HepG2 (cell line): ENCODE measurements around the gene CCK. TPM values are rescaled to one million over a fixed set of nuclear protein-coding genes. Genes with fewer than 3 reads are reported as not detected.
A peak's percentile ranks its signal among the peaks of the same experiment; 100 is the strongest.

Source experiments
- ATAC-seq: fragments of 200-7000 bp; cut with Tn5 transposase; 3 replicates; pipeline ENCODE4 v1.9.1; 2020; ENCODE audit warnings: mild to moderate bottlenecking, moderate library complexity
- BruUV-seq: library from RNA; stranded (reverse); fragments of 400-500 nt; replicated peaks from 2 replicates; lab custom pipeline; 2021; lab: Mats Ljungman, UMichigan
- CTCF ChIA-PET: fragments of 300-600 bp; formaldehyde crosslinking; extraction: SDS; loops from one replicate; lab custom pipeline; 2021; ENCODE audit warnings: low total read pairs, inconsistent platforms, low intra/inter-chr PET ratio; lab: Yijun Ruan, JAX
- POLR2A ChIA-PET: fragments of 350-600 bp; sonication (Branson Sonifier 250); formaldehyde crosslinking; loops from one replicate; lab custom pipeline; 2020; ENCODE audit warnings: antibody characterized with exemption, inconsistent platforms; lab: Yijun Ruan, JAX
- DNase-seq: peaks from one replicate; pipeline ENCODE4 v3.0.0-alpha.2; 2015; ENCODE audit warnings: low spot score
- FAIRE-seq: peaks from 3 replicates; lab custom pipeline; 2011; peaks lifted over from hg19 to GRCh38; lab: Jason Lieb, UNC
- H2AFZ ChIP-seq: one replicate; pipeline ENCODE4 v1.6.1; 2011; ENCODE audit warnings: low read length, inconsistent platforms
- H3K27ac ChIP-seq: fragments of 300-600 bp; 3 replicates; pipeline ENCODE4 v1.8.0; 2011; ENCODE audit warnings: mixed run types, mild to moderate bottlenecking, mixed read lengths, low read length, inconsistent platforms; ENCODE audit not compliant: insufficient read depth; ENCODE audit errors: extremely low read length
- H3K27me3 ChIP-seq, 2 experiments: fragments of 200-600 bp in 1 of 2; 2 replicates in 1 of 2; 3 replicates in 1 of 2; pipeline versions ENCODE4 v1.6.0 to v1.8.0; 2011; ENCODE audit warnings: low read length in 2 of 2, mild to moderate bottlenecking in 2 of 2, moderate library complexity in 2 of 2, inconsistent platforms in 1 of 2; ENCODE audit not compliant: insufficient read depth in 2 of 2, control insufficient read depth in 1 of 2
- H3K36me3 ChIP-seq, 2 experiments: fragments of 200-600 bp in 1 of 2; replicated peaks in 1 of 2; 2 replicates in 1 of 2; 3 replicates in 1 of 2; pipeline versions ENCODE4 v1.5.1 to v1.8.0; 2011; ENCODE audit warnings: low read length in 2 of 2, inconsistent platforms in 1 of 2; ENCODE audit not compliant: insufficient read depth in 2 of 2, control insufficient read depth in 1 of 2
- H3K4me1 ChIP-seq: 2 replicates; pipeline ENCODE4 v1.5.1; 2012; ENCODE audit warnings: low read length, inconsistent platforms; ENCODE audit not compliant: insufficient read depth
- H3K4me2 ChIP-seq: 2 replicates; pipeline ENCODE4 v1.6.0; 2011; ENCODE audit warnings: low read depth, low read length, inconsistent platforms
- H3K4me3 ChIP-seq, 3 experiments: fragments of 200-600 bp in 1 of 3; sonication (generic), shearing (Covaris generic) in 1 of 3; replicated peaks in 1 of 3; 2 replicates each; pipeline ENCODE4 v1.5.1; 2011 to 2016; ENCODE audit warnings: low read length in 3 of 3, inconsistent platforms in 2 of 3, low read depth in 2 of 3, mild to moderate bottlenecking in 2 of 3, control low read depth in 1 of 3, mixed read lengths in 1 of 3; ENCODE audit not compliant: insufficient read depth in 1 of 3
- H3K79me2 ChIP-seq: one replicate; pipeline ENCODE4 v1.6.1; 2011; ENCODE audit warnings: low read length, inconsistent platforms; ENCODE audit not compliant: insufficient read depth
- H3K9ac ChIP-seq: 2 replicates; pipeline ENCODE4 v1.6.0; 2011; ENCODE audit warnings: mild to moderate bottlenecking, low read depth, low read length, inconsistent platforms; ENCODE audit not compliant: insufficient read depth
- H3K9me3 ChIP-seq: 2 replicates; pipeline ENCODE4 v1.5.1; 2012; ENCODE audit warnings: mild to moderate bottlenecking, low read length
- H4K20me1 ChIP-seq: 2 replicates; pipeline ENCODE4 v1.6.0; 2011; ENCODE audit warnings: inconsistent platforms, mild to moderate bottlenecking, low read length, moderate library complexity; ENCODE audit not compliant: insufficient read depth
- BCL6 ChIP-seq: IDR thresholded peaks from 2 replicates; pipeline ENCODE4 v1.6.1; 2016; ENCODE audit warnings: missing genetic modification reagents, missing compliant biosample characterization
- CTCF ChIP-seq: sonication (generic); formaldehyde crosslinking; IDR thresholded peaks from 2 replicates; pipeline ENCODE4 v1.5.0; 2020; ENCODE audit warnings: mild to moderate bottlenecking, missing genetic modification reagents, moderate library complexity
- RAD21 ChIP-seq: fragments of 450-650 bp; formaldehyde crosslinking; IDR thresholded peaks from 2 replicates; pipeline ENCODE4 v1.5.0; 2020; ENCODE audit warnings: mild to moderate bottlenecking
- SMARCE1 ChIP-seq: fragments of 450-650 bp; IDR thresholded peaks from 2 replicates; pipeline ENCODE4 v1.6.1; 2017; ENCODE audit warnings: borderline replicate concordance
- SMC3 ChIP-seq: IDR thresholded peaks from 2 replicates; pipeline ENCODE4 v1.6.1; 2011; ENCODE audit warnings: low read length, improper control_type of control experiment
- STAG1 ChIP-seq: sonication (generic); formaldehyde crosslinking; IDR thresholded peaks from 2 replicates; pipeline ENCODE4 v1.4.0; 2020; ENCODE audit warnings: missing genetic modification reagents
- ZNF274 ChIP-seq: sonication (generic); formaldehyde crosslinking; IDR thresholded peaks from 2 replicates; pipeline ENCODE4 v1.5.1; 2020; ENCODE audit warnings: mild to moderate bottlenecking, missing genetic modification reagents
- ZNF800 ChIP-seq: sonication (generic); formaldehyde crosslinking; IDR thresholded peaks from 2 replicates; pipeline ENCODE4 v1.4.0; 2020; ENCODE audit warnings: missing genetic modification reagents
- ZNF841 ChIP-seq: sonication (generic); formaldehyde crosslinking; IDR thresholded peaks from 2 replicates; pipeline ENCODE4 v1.8.1; 2023; ENCODE audit warnings: missing genetic modification reagents, borderline replicate concordance
- ZSCAN21 ChIP-seq: sonication (generic); formaldehyde crosslinking; IDR thresholded peaks from 2 replicates; pipeline ENCODE4 v1.8.0; 2022; ENCODE audit warnings: mild to moderate bottlenecking, missing genetic modification reagents, moderate library complexity, borderline replicate concordance
- WGBS: methylation state at CpG from one replicate; pipeline ENCODE4 v1.1.6; 2017; ENCODE audit warnings: low lambda C conversion rate; 5-methylcytosine and 5-hydroxymethylcytosine counted together
- in situ Hi-C: cut with HindIII; loops from 2 replicates; pipeline ENCODE4 v1.10.0; 2017; ENCODE audit warnings: low pct_unique_long_range_greater_than_20kb; ENCODE audit not compliant: extremely low pct_ligation_motif_present
- intact Hi-C: fragments of 100-400 bp; cut with micrococcal nuclease; formaldehyde crosslinking; loops from one replicate; pipeline ENCODE4 v1.10.0; 2022; ENCODE audit not compliant: unreplicated experiment
- polyA plus RNA-seq, 8 experiments: library from polyadenylated mRNA; depleted of rRNA in 3 of 8; stranded (reverse) in 7 of 8; unstranded in 1 of 8; fragments of >200 nt; fragmentation: Illumina TruSeq in 4 of 8; extraction: Trizol in 4 of 8; gene quantifications; 2 replicates each; pipeline versions ENCODE4 v1.2.1 to v1.2.3, GENCODE V29; 2011 to 2016; ENCODE audit warnings: low read depth in 4 of 8, missing spikeins in 1 of 8, mixed read lengths in 1 of 8; ENCODE audit not compliant: insufficient read depth in 1 of 8
- total RNA-seq, 5 experiments: library from RNA; depleted of rRNA; stranded (reverse); fragments of >200 nt; fragmentation: Illumina TruSeq; extraction: Trizol; gene quantifications; 2 replicates each; pipeline ENCODE4 v1.2.3, GENCODE V29; 2016; ENCODE audit warnings: low read depth in 1 of 5

CCK gene
- total and polyA plus RNA-seq, 2 of the 13 experiments (the other 11 are each of a cell fraction or from before 2014, with no cell fraction given), result not detected

- peak; percentile 51 for ATAC-seq
- Histone ChIP-seq H3K9ac (no peak overlapping the region), H3K79me2 (no peaks in the 10 kb centered on the region), H3K4me3 (no peak overlapping the region), H3K4me1 (peaks cover 12% of the 10 kb centered on the region), H3K36me3 (no peaks in the 10 kb centered on the region), H4K20me1 (no peaks in the 10 kb centered on the region), H3K9me3 (no peaks in the 10 kb centered on the region), H3K27ac (no peak overlapping the region), H3K27me3 (peaks cover 0 to 12% of the 10 kb centered on the region in 2 experiments; a peak in 1 of 5 replicates), H2AFZ (no peak overlapping the region), H3K4me2 (no peak overlapping the region)
- TF ChIP-seq ZNF800 (CRISPR knock-in tag), result no peak
- no peak for TF ChIP-seq ZSCAN21 (CRISPR knock-in tag)
- 0 out of 2 replicates have a peak, but pooled peaks have one; percentile 14 for TF ChIP-seq BCL6 (CRISPR knock-in tag)
- peak; percentile 86 for TF ChIP-seq STAG1
- peak; percentile 69 for TF ChIP-seq CTCF (CRISPR knock-in tag)
- TF ChIP-seq ZNF841, result no peak
- TF ChIP-seq RAD21 (CRISPR knock-in tag), result peak; percentile 74
- no peak for TF ChIP-seq SMARCE1
- peak; percentile 64 for TF ChIP-seq SMC3
- TF ChIP-seq ZNF274 (CRISPR knock-in tag), result no peak
- intact Hi-C loops (loop anchor here (1.0 to 2.0 kb wide), 2 partner anchors 213 to 317 kb away; no protein-coding TSS in a partner anchor), in situ Hi-C loops (loop anchor here (10.0 to 25.0 kb wide), 2 partner anchors 305 to 607 kb away; no protein-coding TSS in a partner anchor)
- POLR2A ChIA-PET, result no interaction called here
- CTCF ChIA-PET, result interaction anchor here (1.1 to 2.9 kb wide), 6 partner anchors 17 to 601 kb away, joined by 3 to 25 read pairs (median 6); no protein-coding TSS in a partner anchor
- DNase-seq, result peak; percentile 50
- no TSS peak for BruUV-seq
- FAIRE-seq, result no peak
- WGBS, result 42% methylated on average over 10 of the region's 14 CpGs
Observed at GRCh38 chr3:42229942-42230688, 35.9 kb downstream of the CCK start.
